OCI-LY1 (cell line): ENCODE measurements around the gene ARR3.

Source experiments
- H2AFZ ChIP-seq: fragments of 200-600 bp; sonication (generic), shearing (Covaris generic); 2 replicates; pipeline ENCODE4 v1.6.0; 2014; ENCODE audit warnings: antibody characterized with exemption, mild to moderate bottlenecking, low read length
- H3F3A ChIP-seq: fragments of 200-600 bp; sonication (generic), shearing (Covaris generic); 2 replicates; pipeline ENCODE4 v1.6.0; 2014; ENCODE audit warnings: mild to moderate bottlenecking, antibody characterized with exemption, low read length, moderate library complexity; ENCODE audit not compliant: insufficient read depth
- H3K27ac ChIP-seq: fragments of 200-600 bp; sonication (generic); 2 replicates; pipeline ENCODE4 v1.5.1; 2014; ENCODE audit warnings: low read length, mixed run types, mild to moderate bottlenecking, low read depth; ENCODE audit not compliant: poor library complexity, severe bottlenecking
- H3K27me3 ChIP-seq: fragments of 200-600 bp; sonication (generic); 2 replicates; pipeline ENCODE4 v1.6.0; 2014; ENCODE audit warnings: antibody characterized with exemption, mild to moderate bottlenecking, low read length, moderate library complexity; ENCODE audit not compliant: insufficient read depth
- H3K36me3 ChIP-seq: fragments of 200-600 bp; sonication (generic); 2 replicates; pipeline ENCODE4 v1.6.1; 2014; ENCODE audit warnings: mild to moderate bottlenecking, antibody characterized with exemption, low read length, moderate library complexity, mixed read lengths; ENCODE audit not compliant: insufficient read depth
- H3K4me1 ChIP-seq: fragments of 200-600 bp; sonication (generic); 2 replicates; pipeline ENCODE4 v1.5.1; 2014; ENCODE audit warnings: mild to moderate bottlenecking, low read length, moderate library complexity; ENCODE audit not compliant: insufficient read depth, severe bottlenecking
- H3K4me2 ChIP-seq: fragments of 200-600 bp; sonication (generic), shearing (Covaris generic); 2 replicates; pipeline ENCODE4 v1.6.1; 2014; ENCODE audit warnings: low read length
- H3K4me3 ChIP-seq: fragments of 200-600 bp; sonication (generic); 2 replicates; pipeline ENCODE4 v1.5.1; 2014; ENCODE audit warnings: low read length, low read depth, mild to moderate bottlenecking, mixed read lengths; ENCODE audit not compliant: poor library complexity, severe bottlenecking
- H3K79me2 ChIP-seq: fragments of 200-600 bp; shearing (Covaris generic); 2 replicates; pipeline ENCODE4 v1.6.1; 2016; ENCODE audit warnings: mixed run types, low read length, mixed read lengths; ENCODE audit not compliant: insufficient read depth
- H3K9ac ChIP-seq: fragments of 200-600 bp; sonication (generic), shearing (Covaris generic); 2 replicates; pipeline ENCODE4 v1.6.1; 2014; ENCODE audit warnings: mild to moderate bottlenecking, low read length, mixed read lengths
- H3K9me2 ChIP-seq: fragments of 200-600 bp; sonication (generic), shearing (Covaris generic); 2 replicates; pipeline ENCODE4 v1.6.1; 2014; ENCODE audit warnings: low read depth, mild to moderate bottlenecking, low read length, mixed read lengths
- H3K9me3 ChIP-seq: fragments of 200-600 bp; shearing (Covaris generic); 2 replicates; pipeline ENCODE4 v1.6.1; 2014; ENCODE audit warnings: low read length, mixed read lengths
- H4K20me1 ChIP-seq: fragments of 200-600 bp; sonication (generic), shearing (Covaris generic); 2 replicates; pipeline ENCODE4 v1.6.0; 2016; ENCODE audit warnings: mild to moderate bottlenecking, low read length; ENCODE audit not compliant: insufficient read depth
- EZH2 ChIP-seq: fragments of 200-600 bp; sonication (generic), shearing (Covaris generic); IDR thresholded peaks from 2 replicates; pipeline ENCODE4 v1.8.0; 2017; ENCODE audit warnings: borderline replicate concordance, mixed run types, mild to moderate bottlenecking, antibody characterized with exemption, low read length, moderate library complexity, mixed read lengths
- TF ChIP-seq, protein P1 (sequence below): fragments of 200-600 bp; sonication (generic), shearing (Covaris generic); IDR thresholded peaks from 2 replicates; pipeline ENCODE4 v1.5.1; 2017; ENCODE audit warnings: mild to moderate bottlenecking, antibody characterized with exemption, low read length, moderate library complexity, mixed read lengths

Gene ARR3

DNA sequence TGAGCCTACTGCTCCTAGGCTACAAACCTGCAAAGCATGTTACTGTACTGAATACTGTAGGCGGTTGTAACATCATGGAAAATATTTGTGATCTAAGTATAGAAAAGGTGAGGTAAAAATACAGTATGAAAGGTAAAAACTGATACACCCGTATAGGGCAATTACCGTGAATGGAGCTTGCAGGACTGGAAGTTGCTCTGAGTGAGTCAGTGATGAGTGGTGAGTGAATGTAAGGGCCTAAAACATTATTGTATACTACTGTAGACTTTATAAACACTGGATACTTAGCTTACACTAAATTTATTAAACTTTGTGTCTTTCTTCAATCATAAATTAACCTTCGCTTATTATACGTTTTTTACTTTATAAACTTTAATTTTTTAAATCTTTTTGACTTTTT, 25.5 kb downstream of the ARR3 start:
- Histone ChIP-seq H3K27me3 (no peaks in the 10 kb centered on the region), H3K4me3 (no peak overlapping the region), H3K36me3 (peaks cover 35% of the 10 kb centered on the region), H3K27ac (no peak overlapping the region), H2AFZ (no peak overlapping the region), H3K4me1 (peaks cover 28% of the 10 kb centered on the region), H3K9me3 (no peaks in the 10 kb centered on the region), H3K9ac (no peak overlapping the region), H3K9me2 (no peaks in the 10 kb centered on the region), H3K4me2 (no peak overlapping the region), H3F3A (no peaks in the 10 kb centered on the region), H3K79me2 (peaks cover 19% of the 10 kb centered on the region), H4K20me1 (no peaks in the 10 kb centered on the region)
- TF ChIP-seq EZH2, result no peak
- TF ChIP-seq, protein P1, sequence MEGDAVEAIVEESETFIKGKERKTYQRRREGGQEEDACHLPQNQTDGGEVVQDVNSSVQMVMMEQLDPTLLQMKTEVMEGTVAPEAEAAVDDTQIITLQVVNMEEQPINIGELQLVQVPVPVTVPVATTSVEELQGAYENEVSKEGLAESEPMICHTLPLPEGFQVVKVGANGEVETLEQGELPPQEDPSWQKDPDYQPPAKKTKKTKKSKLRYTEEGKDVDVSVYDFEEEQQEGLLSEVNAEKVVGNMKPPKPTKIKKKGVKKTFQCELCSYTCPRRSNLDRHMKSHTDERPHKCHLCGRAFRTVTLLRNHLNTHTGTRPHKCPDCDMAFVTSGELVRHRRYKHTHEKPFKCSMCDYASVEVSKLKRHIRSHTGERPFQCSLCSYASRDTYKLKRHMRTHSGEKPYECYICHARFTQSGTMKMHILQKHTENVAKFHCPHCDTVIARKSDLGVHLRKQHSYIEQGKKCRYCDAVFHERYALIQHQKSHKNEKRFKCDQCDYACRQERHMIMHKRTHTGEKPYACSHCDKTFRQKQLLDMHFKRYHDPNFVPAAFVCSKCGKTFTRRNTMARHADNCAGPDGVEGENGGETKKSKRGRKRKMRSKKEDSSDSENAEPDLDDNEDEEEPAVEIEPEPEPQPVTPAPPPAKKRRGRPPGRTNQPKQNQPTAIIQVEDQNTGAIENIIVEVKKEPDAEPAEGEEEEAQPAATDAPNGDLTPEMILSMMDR, result no peak

- Histone ChIP-seq H3K4me2 (no peak overlapping the region), H3K9ac (no peak overlapping the region), H3K36me3 (peaks cover 64% of the 10 kb centered on the region), H3K27me3 (no peaks in the 10 kb centered on the region), H3K4me1 (no peaks in the 10 kb centered on the region), H3K4me3 (no peak overlapping the region), H3F3A (no peaks in the 10 kb centered on the region), H3K9me3 (no peaks in the 10 kb centered on the region), H3K9me2 (no peaks in the 10 kb centered on the region), H4K20me1 (no peaks in the 10 kb centered on the region), H3K79me2 (no peaks in the 10 kb centered on the region), H2AFZ (no peak overlapping the region), H3K27ac (no peak overlapping the region)
- TF ChIP-seq EZH2, result no peak
- TF ChIP-seq, protein P1, result no peak
Observed at GRCh38 chrX:70301716-70302115, 33.6 kb downstream of the ARR3 start.

GRCh38 chrX:70313503-70313902, 45.4 kb downstream of the ARR3 start:
- Histone ChIP-seq H3K9ac (no peak overlapping the region), H3K36me3 (peaks cover 37% of the 10 kb centered on the region), H3K9me2 (no peaks in the 10 kb centered on the region), H3K4me1 (no peaks in the 10 kb centered on the region), H3F3A (no peaks in the 10 kb centered on the region), H3K4me2 (no peak overlapping the region), H2AFZ (no peak overlapping the region), H3K9me3 (no peaks in the 10 kb centered on the region), H3K27me3 (no peaks in the 10 kb centered on the region), H4K20me1 (no peaks in the 10 kb centered on the region), H3K79me2 (no peaks in the 10 kb centered on the region), H3K27ac (no peak overlapping the region), H3K4me3 (no peak overlapping the region)
- TF ChIP-seq EZH2, result no peak
- TF ChIP-seq, protein P1, result no peak
